HL-60 (cell line): ENCODE data around the gene CAMTA1.

Experiments
- DNase-seq, 2 experiments: peaks; one replicate each; pipeline ENCODE4 v3.0.0-alpha.2; 2010 to 2020; ENCODE audit warnings: low read depth in 1 of 2, low spot score in 1 of 2
- H3K27ac ChIP-seq: fragments of 250-450 bp; sonication (Bioruptor Pico); replicated peaks from 2 replicates; pipeline ENCODE4 v1.5.1; 2020; ENCODE audit warnings: mild to moderate bottlenecking, moderate library complexity
- H3K27me3 ChIP-seq: fragments of 250-450 bp; sonication (Bioruptor Pico); 2 replicates; pipeline ENCODE4 v1.5.1; 2021; ENCODE audit warnings: mild to moderate bottlenecking, moderate library complexity; ENCODE audit not compliant: insufficient read depth, poor library complexity, severe bottlenecking
- H3K4me3 ChIP-seq: replicated peaks from 2 replicates; pipeline ENCODE4 v1.5.1; 2011; ENCODE audit warnings: mild to moderate bottlenecking, control low read depth, low read length; ENCODE audit not compliant: insufficient read depth
- GABPA ChIP-seq: IDR thresholded peaks from 2 replicates; pipeline ENCODE4 v1.6.1; 2012; ENCODE audit warnings: low read depth
- POLR2AphosphoS5 ChIP-seq: IDR thresholded peaks from 2 replicates; pipeline ENCODE4 v1.6.1; 2012; ENCODE audit warnings: low read depth
- REST ChIP-seq: IDR thresholded peaks from 2 replicates; pipeline ENCODE4 v1.6.1; 2012; ENCODE audit warnings: low read depth; ENCODE audit not compliant: insufficient replicate concordance
- SPI1 ChIP-seq: IDR thresholded peaks from 2 replicates; pipeline ENCODE4 v1.6.1; 2012; ENCODE audit warnings: low read depth, mild to moderate bottlenecking, borderline replicate concordance
- TF ChIP-seq, protein P1 (sequence below): IDR thresholded peaks from one replicate; pipeline ENCODE4 v1.5.1; 2011; ENCODE audit warnings: low read length, control low read depth, inconsistent platforms; ENCODE audit not compliant: insufficient read depth

CAMTA1 gene

GRCh38 chr1:6972399-6972798 is 187.1 kb downstream of the CAMTA1 start:
- Histone ChIP-seq H3K27ac (no peak overlapping the region), H3K4me3 (no peak overlapping the region), H3K27me3 (peaks cover 5% of the 10 kb centered on the region)
- no peak for DNase-seq
- TF ChIP-seq GABPA (no peak), REST (no peak), POLR2AphosphoS5 (no peak), SPI1 (no peak)
- TF ChIP-seq, protein P1, sequence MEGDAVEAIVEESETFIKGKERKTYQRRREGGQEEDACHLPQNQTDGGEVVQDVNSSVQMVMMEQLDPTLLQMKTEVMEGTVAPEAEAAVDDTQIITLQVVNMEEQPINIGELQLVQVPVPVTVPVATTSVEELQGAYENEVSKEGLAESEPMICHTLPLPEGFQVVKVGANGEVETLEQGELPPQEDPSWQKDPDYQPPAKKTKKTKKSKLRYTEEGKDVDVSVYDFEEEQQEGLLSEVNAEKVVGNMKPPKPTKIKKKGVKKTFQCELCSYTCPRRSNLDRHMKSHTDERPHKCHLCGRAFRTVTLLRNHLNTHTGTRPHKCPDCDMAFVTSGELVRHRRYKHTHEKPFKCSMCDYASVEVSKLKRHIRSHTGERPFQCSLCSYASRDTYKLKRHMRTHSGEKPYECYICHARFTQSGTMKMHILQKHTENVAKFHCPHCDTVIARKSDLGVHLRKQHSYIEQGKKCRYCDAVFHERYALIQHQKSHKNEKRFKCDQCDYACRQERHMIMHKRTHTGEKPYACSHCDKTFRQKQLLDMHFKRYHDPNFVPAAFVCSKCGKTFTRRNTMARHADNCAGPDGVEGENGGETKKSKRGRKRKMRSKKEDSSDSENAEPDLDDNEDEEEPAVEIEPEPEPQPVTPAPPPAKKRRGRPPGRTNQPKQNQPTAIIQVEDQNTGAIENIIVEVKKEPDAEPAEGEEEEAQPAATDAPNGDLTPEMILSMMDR, result no peak

- TF ChIP-seq GABPA, result no peak
- TF ChIP-seq POLR2AphosphoS5, result no peak
- TF ChIP-seq, protein P1, result no peak
- no peak for TF ChIP-seq SPI1
- no peak for TF ChIP-seq REST
- DNase-seq, result no peak
- no peak overlapping the region for H3K4me3 ChIP-seq
- no peak overlapping the region for H3K27ac ChIP-seq
- H3K27me3 ChIP-seq, result no peaks in the 10 kb centered on the region
These were observed 190.2 kb downstream of the CAMTA1 start for GRCh38 chr1:6975331-6976043.

- Histone ChIP-seq H3K4me3 (no peak overlapping the region), H3K27ac (no peak overlapping the region), H3K27me3 (no peaks in the 10 kb centered on the region)
- TF ChIP-seq GABPA (no peak), SPI1 (no peak), REST (no peak), POLR2AphosphoS5 (no peak)
- TF ChIP-seq, protein P1, result no peak
- no peak for DNase-seq
These were observed 190.8 kb downstream of the CAMTA1 start for GRCh38 chr1:6976044-6976375.
